NCI-H1930 (cell line): ENCODE data around the gene NUP35.

Experiments
- DNase-seq, 2 experiments: peaks; one replicate each; lab custom pipeline; 2025; lab: John Stamatoyannopoulos, UW

Gene NUP35, protein sequence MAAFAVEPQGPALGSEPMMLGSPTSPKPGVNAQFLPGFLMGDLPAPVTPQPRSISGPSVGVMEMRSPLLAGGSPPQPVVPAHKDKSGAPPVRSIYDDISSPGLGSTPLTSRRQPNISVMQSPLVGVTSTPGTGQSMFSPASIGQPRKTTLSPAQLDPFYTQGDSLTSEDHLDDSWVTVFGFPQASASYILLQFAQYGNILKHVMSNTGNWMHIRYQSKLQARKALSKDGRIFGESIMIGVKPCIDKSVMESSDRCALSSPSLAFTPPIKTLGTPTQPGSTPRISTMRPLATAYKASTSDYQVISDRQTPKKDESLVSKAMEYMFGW

DNA sequence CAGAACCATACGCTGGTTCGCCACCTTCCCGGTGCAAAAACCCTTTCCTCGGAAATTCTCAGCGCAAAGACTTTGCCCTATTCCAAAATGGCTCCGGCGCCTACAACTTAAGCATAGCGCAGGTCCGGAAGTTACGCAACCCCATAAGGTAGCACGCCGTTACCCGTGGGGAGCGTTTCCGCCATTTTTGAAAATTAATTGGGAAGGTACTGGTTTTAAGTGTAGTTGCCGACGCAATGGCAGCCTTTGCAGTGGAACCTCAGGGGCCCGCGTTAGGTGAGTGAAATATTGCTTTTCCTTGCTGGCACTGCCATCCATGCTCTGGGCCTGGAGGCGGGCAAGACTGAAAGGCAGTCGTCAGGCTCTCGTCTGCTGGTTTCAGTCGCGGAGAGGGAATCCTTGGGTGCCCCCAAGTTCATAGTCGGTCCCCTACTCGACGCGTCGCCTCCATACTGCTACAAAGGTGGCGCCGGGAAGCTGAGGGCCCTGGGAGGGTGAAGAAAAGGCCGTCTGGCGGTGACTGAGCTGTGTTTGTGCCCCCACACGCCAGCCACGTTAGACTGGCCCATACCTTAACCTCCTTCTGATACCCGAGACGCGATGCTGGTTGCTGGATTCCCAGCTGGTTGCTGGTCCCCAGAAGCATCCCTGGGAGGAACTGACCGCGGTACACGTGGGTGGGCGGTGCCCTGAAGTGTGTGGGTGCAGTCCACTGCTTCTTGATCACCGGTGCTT lies at the start of gene NUP35:
TSS of gene NUP35 (plus strand) at position 222 of the 735 bp plus-strand sequence. CDS start at position 237, 15 bp downstream.
- DNase-seq = peak; percentile 92 to 93

DNA sequence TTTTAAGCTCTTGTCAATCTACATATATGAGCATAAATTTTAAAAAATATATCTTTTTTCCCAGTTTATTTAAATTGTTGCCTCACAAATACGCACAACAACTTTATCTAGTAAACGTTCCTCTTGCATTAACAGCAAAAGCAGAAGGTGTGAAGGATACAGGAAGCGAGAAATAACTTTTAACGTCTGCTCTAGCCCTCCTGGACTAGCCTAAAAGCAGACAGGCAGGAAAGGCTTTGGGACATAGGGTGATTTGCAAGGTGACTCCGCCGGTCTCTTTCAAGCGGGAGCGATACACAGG lies 46.1 kb upstream of the NUP35 start:
- peak in 1 of 2 experiments; percentile 72 for DNase-seq

DNA sequence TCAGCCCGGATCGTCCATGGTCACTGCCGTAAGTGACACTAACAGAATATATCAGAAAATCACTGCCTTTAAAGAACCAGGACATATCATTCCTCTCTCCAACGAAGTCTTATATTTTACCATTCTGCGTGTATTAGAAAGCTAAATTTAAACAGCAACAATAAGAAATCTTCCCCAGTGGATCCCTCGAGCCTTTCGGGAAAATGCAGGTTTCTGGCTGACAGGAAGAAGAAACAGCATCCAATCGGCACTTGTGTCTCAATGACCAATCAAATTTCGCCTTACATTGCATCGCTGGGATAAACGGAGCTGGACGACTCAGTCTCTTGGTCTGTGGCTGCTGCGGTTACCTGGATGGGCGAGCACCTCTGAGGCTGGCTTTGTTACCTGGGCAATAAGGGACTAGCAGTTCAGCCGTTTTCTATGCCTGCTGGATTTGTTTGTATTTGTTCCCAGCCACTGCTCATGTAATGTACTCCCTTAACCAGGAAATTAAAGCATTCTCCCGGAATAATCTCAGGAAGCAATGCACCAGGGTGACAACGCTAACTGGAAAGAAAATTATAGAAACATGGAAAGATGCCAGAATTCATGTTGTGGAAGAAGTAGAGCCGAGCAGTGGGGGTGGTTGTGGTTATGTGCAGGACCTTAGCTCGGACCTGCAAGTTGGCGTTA lies 45.6 kb upstream of the NUP35 start, which contains the start of gene DUSP19:
TSS of gene DUSP19 (plus strand) at position 284 of the 675 bp plus-strand sequence. CDS start at position 471, 187 bp downstream.
- DNase-seq = peak; percentile 89 to 92

DNA sequence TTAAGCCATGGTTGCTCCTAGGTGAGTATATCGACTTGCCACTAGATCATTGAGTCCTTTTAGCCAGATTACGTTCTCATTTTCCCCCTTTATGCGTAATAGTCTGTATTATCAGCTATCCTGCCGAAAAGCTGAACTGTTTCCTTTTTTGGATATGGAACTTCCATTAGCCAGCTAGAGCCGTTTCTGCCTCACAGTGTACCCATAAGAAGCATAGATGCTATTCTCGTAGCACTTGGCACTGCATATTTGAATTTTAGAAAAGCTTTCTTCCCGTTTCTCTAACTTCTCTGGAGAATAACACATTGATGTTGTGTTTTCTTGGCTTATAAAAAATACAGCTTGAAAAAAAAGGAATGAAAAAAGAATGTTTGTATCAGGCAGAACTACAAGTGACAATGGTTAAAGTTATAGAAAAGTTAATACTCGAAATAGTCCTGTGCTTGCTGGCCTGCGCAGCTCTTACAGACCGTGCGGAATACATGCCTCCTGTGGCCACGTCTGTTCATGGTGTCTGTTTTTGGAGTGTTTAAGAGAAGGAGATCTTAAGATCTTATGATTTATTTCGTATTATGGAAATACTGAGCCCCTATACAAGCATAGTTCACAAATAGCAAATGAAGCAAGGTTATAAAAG lies 45.0 kb upstream of the NUP35 start:
- DNase-seq = no peak

DNA sequence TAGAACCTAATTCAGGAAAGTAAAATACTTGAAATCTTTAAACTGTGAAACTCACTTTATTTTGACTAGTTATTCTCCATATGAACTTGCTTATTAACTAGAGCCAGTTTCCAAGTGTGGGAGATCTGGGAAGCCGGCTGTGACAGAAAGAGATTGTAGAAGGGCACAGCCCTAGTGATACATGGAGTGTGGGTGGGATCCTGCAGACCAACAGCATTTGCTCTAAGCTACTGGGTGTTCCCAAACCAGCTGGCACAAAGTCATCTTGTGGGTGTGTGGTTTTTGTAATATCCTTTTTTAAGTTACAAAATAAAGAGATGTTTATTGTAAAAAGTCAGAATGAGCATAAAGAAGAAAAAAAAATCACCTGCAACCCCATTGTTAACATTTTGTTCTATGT lies 42.3 kb upstream of the NUP35 start:
- no peak for DNase-seq

DNA sequence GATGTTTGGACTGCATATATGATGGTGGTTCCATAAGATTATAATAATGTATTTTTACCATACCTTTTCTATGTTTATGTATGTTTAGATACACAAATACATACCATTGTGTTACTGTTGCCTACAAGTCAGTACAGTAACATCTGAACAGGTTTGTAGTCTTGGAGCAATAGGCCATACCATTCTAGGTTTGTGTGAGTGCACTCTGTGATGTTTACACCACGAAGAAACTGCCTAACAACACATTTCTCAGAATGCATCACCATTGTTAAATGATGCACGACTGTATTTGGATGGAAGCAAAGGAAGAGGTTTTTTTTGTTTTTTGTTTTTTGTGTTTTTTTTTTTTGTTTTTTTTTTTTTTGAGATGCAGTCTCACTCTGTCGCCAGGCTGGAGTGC lies 36.2 kb upstream of the NUP35 start:
- no peak for DNase-seq

DNA sequence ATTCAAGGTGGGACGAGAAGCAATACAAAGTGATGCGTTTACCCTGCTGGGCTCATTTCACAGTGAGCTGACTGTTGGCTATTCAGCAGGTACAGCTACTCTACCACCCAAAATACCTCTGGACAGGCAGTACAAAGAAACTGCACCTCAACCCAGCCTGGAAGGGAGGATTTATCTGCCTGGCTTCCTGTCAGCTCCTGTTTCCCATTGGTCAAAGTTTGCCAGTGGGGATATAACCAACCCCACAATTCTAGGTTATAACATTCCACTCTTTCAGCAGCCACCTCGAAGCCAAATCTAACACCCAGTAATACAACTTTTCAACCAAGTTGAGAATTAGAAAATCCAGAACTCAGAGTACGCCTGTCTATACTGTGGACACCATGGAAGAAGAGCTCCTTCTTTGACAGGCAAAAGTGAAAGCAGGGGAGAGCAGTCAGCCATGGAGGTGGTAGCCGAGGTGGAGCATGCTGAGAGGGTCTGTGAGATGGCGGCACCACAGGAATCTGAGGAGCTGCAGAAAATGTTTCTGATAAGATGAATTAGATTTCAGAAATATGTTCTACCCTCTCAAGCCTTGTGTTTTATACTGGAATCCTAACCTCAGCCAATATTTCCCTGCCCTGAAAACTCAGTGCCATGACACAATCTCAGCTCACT lies 34.9 kb upstream of the NUP35 start:
- DNase-seq = no peak

DNA sequence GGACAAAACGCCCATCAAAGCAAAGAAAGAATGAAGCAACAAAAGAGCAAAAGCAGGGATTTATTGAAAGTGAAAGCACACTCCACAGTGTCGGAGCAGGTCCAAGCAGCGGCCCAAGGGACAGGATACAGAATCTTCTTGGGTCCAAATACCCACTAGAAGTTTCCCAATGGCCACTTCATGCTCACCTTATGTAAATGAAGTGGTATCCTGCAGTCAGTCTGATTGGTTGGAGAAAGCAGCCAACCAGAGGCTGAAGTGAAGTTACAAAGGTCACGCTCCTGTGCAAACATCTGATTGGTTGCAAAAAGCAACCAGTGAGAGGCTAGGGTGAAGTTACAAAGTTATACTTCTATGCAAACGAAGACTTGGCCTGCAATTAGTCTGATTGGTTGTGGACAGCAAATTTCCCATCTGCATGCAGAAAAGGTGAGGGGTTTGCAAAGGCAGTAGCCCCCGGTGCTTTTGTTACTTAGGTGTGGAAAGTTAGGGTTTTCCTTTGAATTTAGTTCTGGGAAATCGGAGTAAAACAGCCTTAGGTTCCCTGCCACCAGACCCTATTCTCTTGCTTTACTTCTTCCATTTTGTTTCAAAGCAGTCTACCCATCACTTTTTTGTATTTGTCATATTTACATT lies 32.8 kb upstream of the NUP35 start:
- DNase-seq = no peak

DNA sequence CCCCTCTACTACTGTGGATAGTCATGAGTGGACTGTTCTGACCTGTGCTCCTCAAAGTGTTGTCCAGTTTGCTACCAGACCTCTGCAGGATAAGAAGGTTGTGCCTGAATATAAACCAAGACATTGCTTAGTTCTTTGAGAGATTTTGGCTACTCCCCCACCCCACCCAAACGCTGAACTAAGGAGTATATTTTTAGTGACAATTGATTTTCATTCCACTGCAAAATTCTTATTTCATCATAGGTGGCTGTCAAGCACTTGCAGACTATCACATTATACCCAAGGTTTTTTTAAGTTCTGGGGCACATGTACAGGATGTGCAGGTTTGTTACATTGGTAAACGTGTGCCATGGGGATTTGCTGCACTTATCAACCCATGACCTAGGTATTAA lies 32.3 kb upstream of the NUP35 start:
- no peak for DNase-seq

DNA sequence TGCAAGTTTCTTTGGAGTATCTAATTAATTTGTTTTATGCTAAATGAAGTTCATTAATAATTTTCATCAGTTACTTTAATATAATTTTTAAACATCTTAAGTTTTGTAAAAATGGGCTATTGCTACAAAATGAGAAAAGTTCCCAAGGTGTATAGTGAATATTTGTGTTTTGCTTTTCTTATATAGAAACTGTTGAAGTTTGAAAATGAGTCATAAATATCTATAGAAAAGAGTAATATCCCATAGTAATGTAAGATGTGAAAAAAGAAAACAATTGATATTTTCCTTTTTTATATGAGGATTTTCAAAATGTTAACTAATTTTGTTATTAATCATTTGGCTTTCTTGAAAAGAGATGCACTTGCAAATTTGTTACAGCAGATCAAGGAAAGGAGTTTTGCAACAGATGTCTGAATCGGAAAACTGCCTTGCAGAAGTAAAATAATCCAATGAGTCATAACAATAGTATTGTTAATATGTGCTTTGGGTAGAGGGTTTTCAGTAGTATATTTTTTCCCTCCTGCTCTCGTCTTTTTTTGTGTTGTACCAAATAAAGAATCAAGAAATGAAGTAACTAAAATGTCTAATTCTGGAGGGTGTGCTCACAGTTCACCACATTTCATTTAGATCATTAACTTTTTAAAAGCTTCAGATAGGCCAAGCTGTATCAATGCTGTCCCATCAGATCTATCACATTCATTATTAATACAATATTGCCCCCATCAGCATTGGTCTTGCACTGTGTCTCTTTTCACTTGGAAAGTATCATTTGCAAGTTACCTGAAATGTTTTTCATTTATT lies 30.2 kb upstream of the NUP35 start:
- no peak for DNase-seq

DNA sequence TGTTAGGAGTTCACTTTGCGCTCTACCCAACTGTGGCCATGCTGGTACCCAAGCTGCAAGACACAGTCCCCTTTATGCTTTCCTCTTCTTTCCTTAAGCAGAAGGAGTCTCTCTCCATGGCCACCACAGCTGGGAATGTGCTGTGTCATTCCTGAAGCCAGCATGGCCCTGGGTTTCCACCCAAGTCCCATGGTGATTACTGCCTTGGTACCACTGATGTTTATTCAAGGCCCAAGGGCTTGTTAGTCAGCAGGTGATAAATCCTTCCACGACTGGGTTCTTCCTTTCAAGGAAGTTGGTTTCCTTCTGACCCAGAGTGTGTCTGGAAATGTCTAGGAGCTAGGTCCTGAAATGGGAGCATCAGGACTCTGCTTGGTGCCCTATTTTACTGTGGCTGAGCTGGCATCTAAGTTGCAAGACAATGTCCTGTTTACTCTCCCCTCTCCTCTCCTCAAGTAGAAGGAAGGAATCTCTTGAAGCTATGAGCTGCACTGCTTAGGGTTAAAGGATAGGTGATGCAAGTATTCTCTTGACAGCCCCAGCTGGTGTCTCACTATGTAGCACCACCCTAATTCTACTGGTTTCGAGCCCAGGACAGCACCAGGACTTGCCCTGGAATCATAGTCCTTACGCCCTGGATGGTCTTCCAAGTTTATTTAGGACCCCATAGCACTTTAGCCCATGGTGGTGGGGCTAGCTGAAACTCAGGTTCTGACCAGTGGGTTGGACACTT lies 18.7 kb upstream of the NUP35 start:
- no peak for DNase-seq

DNA sequence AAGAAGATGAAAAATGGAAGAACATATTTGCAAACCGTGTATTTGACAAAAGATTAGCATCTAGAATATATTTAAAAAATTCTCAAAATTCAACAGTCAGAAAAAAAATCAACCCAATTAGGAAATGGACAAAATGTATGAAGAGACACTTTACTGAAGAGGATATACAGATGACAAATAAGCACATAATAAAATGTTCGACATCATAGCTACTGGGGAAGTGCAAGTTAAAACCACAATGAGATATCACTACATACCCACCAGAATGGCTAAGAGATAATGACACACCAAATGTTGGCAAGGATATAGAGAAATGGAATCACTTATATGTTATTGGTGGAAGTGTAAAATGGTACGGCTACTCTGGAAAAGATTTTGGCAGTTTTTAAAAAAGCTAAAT lies 11.7 kb upstream of the NUP35 start:
- DNase-seq = no peak

DNA sequence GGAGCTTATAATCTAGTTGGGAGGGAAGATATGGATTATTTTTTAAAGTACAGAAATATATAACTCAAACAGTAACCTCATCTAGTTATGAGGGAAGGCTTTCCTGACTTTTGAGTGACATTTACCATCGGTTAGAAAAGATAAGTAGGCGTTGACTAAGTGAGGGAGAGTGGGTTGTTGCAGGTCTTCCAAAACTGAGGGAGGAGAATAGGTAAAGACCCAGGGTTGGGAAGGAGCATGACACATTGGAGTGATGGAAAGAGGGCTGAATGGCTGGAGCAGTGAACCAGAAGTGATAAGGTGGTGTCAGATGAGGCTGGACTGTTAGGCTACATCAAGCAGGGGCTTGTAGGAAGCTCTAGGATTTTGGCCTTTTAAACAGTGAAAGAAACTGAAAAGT lies 10.6 kb upstream of the NUP35 start:
- no peak for DNase-seq

DNA sequence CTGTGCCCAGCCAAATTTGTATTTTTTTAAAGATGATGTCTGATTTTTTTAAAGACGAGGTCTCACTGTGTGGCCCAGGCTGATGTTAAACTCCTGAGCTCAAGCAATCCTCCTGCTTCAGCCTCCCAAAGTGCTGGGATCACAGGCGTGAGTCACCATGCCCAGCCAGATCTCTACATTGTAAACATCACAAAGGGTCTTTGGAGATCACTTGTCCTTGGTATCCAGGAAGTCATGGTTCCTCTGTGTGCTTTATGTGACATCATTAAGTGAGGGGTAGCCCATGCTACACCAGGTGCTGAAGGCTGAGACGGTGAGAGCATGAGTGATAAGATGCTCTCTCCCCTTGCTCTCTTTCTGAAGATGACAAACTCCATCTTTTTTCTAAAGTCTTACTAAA lies 7.0 kb upstream of the NUP35 start:
- DNase-seq = no peak

DNA sequence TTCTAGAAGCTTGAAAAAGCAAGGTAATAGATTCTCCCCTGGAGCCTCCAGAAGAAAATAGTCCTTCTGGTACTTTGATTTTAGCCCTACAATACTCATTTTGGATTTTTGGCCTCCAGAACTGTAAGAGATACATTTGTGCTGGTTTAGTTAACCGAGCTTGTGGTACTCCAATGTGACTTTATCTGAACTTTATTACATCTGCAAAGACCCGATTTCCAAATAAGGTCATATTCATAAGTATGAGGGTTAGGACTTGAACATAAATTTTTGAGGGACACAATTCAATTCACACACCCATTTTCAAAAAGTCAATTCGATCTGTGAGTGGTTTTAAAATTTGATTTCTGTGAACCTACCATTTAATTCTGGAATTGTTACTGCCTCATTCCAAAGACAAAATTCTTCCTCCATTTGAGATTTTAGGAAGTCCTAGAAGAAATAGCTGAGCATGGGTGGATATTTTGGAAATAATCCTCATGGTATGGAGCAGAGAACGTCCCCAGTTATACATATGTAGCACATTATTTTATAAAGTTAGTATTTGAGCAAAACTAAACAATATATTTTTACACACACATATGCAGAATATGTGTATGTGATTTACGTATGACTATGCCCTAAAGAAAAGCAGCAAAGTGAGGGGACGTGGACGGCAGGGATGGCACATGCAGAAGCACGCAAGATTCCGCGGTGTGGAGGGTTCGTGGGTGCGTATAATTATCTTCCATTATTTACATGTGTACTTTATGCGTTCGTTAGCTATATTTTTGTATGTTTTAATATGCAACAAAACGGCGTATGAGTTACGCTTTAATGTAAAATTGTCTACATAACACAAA lies 905 bp upstream of the NUP35 start:
- peak in 1 of 2 experiments; percentile 4 for DNase-seq

DNA sequence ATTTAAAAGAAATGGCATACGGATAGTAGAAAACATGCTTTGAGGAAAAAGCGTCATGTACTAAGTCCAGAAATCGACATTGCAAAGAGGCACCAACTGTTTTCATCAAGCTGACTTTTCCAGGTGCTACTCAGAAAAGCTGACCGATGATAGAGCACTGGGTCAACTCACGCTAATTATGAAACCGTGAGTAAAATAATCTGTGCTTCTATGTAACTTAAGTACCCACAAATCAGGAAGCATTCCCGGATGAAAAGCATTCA lies 353 bp upstream of the NUP35 start:
- no peak for DNase-seq

DNA sequence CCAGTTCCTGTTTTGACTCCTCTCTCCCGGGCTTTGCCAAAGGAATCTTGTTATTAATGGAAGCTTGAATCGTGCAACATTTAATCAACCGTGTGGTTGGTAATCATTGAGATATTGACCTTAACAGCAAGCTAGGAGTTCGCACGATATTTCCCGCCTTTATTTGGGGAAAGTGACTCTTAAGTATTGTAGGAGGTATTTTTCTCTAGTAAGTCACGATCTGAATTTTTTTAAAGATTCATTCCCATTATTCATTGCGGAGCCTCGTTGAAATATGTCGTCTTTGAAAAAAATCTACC lies 663 bp downstream of the NUP35 start:
- DNase-seq = no peak

DNA sequence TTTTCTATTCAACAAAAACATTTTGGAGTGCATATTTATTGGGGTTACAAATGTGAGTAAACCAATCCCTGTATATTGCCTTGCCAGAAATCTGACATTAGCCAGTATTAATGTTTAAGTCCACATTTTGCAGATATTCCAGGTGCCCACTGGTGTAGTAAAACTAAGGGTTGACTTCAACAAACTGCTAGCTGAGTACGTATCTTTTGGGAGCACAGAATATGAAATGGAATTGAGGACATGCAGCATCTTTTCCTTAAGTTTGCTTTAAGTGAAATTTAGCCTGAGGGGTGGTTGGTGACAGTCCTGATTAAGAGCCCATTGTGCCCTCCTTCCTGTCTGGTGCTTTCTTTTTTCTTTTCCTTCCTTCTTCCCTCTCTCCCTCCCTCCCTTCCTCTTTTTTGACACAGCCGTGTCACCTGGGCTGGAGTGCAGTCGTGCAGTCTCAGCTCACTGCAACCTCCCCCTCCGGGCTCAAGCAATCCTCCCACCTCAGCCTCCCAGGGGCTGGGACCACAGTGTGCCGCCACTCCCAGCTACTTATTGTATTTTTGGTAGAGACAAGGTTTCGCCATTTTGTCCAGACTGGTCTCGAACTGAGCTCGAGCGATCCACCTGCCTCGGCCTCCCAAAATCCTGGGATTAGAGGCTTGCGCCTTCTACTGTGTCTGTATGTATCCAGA lies 1.6 kb downstream of the NUP35 start:
- no peak for DNase-seq

DNA sequence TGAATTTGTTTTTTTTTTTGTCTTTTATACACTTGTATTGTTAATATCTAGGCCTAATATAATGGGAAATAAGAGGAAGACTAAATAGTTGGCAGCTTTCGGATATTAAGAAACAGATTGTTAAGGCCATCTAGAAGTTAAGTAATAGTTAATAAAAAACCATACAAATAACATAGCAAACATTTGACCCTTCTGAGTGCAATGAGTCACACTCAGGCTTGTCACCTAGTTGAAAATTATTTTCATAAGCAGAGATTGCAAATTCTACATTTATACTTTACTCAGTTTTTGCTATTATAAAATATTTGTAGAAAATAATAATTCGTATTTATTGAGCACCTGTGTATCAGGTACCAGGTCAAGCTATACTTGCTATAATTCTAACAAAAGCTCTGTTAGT lies 2.4 kb downstream of the NUP35 start:
- DNase-seq = no peak
